ENCODE measurements around the gene CYP2S1. TPM values are rescaled to one million over a fixed set of nuclear protein-coding genes. Genes with fewer than 3 reads are reported as not detected.

Gene CYP2S1
- total and polyA plus RNA-seq, 5 donors, result 0.14 to 1.7 (median 1.2) TPM

- H3K27ac ChIP-seq (ENCODE audit: low read length), result no peak overlapping the region
- 89% methylated on average over 5 of the region's 5 CpGs for WGBS
- intact Hi-C loops (cut with DNase I), result no loop called here
- no peak for ATAC-seq
- H3K27me3 ChIP-seq (ENCODE audit: control insufficient read depth, insufficient read depth), result no peaks in the 10 kb centered on the region
- H3K4me1 ChIP-seq (ENCODE audit: control insufficient read depth, insufficient read depth, low read length), result no peaks in the 10 kb centered on the region
- H3K4me3 ChIP-seq (ENCODE audit: low read length), result no peak overlapping the region
- DNase-seq, result no peak
- H3K9me3 ChIP-seq (ENCODE audit: control insufficient read depth, low read length), result no peaks in the 10 kb centered on the region
Observed at GRCh38 chr19:41241859-41242258, 48.8 kb downstream of the CYP2S1 start.

GRCh38 chr19:41244117-41244516, 51.1 kb downstream of the CYP2S1 start:
- 84% methylated on average over 4 of the region's 4 CpGs for WGBS
- Histone ChIP-seq H3K27me3 (ENCODE audit: control insufficient read depth, insufficient read depth) (no peaks in the 10 kb centered on the region), H3K27ac (ENCODE audit: low read length) (no peak overlapping the region), H3K4me1 (ENCODE audit: control insufficient read depth, insufficient read depth, low read length) (no peaks in the 10 kb centered on the region), H3K9me3 (ENCODE audit: control insufficient read depth, low read length) (no peaks in the 10 kb centered on the region), H3K4me3 (ENCODE audit: low read length) (no peak overlapping the region)
- ATAC-seq (no peak), DNase-seq (no peak)
- intact Hi-C loops (cut with DNase I), result no loop called here

- no peak overlapping the region for H3K4me3 ChIP-seq (ENCODE audit: low read length)
- H3K4me1 ChIP-seq (ENCODE audit: control insufficient read depth, insufficient read depth, low read length), result no peaks in the 10 kb centered on the region
- no peaks in the 10 kb centered on the region for H3K9me3 ChIP-seq (ENCODE audit: control insufficient read depth, low read length)
- 78% methylated on average over 3 of the region's 3 CpGs for WGBS
- no peaks in the 10 kb centered on the region for H3K27me3 ChIP-seq (ENCODE audit: control insufficient read depth, insufficient read depth)
- no peak overlapping the region for H3K27ac ChIP-seq (ENCODE audit: low read length)
- ATAC-seq (no peak), DNase-seq (no peak)
- intact Hi-C loops (cut with DNase I), result no loop called here
Observed at GRCh38 chr19:41245843-41246242, 52.8 kb downstream of the CYP2S1 start.

- Histone ChIP-seq H3K4me1 (ENCODE audit: control insufficient read depth, insufficient read depth, low read length) (no peaks in the 10 kb centered on the region), H3K9me3 (ENCODE audit: control insufficient read depth, low read length) (no peaks in the 10 kb centered on the region), H3K27ac (ENCODE audit: low read length) (no peak overlapping the region), H3K27me3 (ENCODE audit: control insufficient read depth, insufficient read depth) (no peaks in the 10 kb centered on the region), H3K4me3 (ENCODE audit: low read length) (no peak overlapping the region)
- 88% methylated on average over 4 of the region's 4 CpGs for whole genome bisulfite sequencing
- no peak for ATAC-seq
- DNase-seq, result no peak
- intact Hi-C loops (cut with DNase I), result no loop called here
Observed at GRCh38 chr19:41248895-41249294, 55.9 kb downstream of the CYP2S1 start.

GRCh38 chr19:41249707-41250423, 56.8 kb downstream of the CYP2S1 start:
- DNase-seq, result no peak
- intact Hi-C loops (cut with DNase I), result no loop called here
- 87% methylated on average over 9 of the region's 9 CpGs for WGBS

GRCh38 chr19:41253660-41254059, 60.6 kb downstream of the CYP2S1 start:
- no peaks in the 10 kb centered on the region for H3K9me3 ChIP-seq (ENCODE audit: control insufficient read depth, low read length)
- ATAC-seq, result no peak
- 89% methylated on average over 6 of the region's 6 CpGs for WGBS
- intact Hi-C loops (cut with DNase I), result no loop called here
- H3K4me1 ChIP-seq (ENCODE audit: control insufficient read depth, insufficient read depth, low read length), result no peaks in the 10 kb centered on the region
- no peak overlapping the region for H3K27ac ChIP-seq (ENCODE audit: low read length)
- H3K4me3 ChIP-seq (ENCODE audit: low read length), result no peak overlapping the region
- no peak for DNase-seq
- H3K27me3 ChIP-seq (ENCODE audit: control insufficient read depth, insufficient read depth), result no peaks in the 10 kb centered on the region

More at GRCh38 chr19:41249707-41250423, 56.8 kb downstream of the CYP2S1 start:
- Histone ChIP-seq H3K27me3 (ENCODE audit: control insufficient read depth, insufficient read depth) (no peaks in the 10 kb centered on the region), H3K9me3 (ENCODE audit: control insufficient read depth, low read length) (no peaks in the 10 kb centered on the region), H3K4me3 (ENCODE audit: low read length) (no peak overlapping the region), H3K27ac (ENCODE audit: low read length) (no peak overlapping the region), H3K4me1 (ENCODE audit: control insufficient read depth, insufficient read depth, low read length) (no peaks in the 10 kb centered on the region)
- no peak for ATAC-seq

GRCh38 chr19:41255171-41255570, 62.2 kb downstream of the CYP2S1 start:
- H3K9me3 ChIP-seq (ENCODE audit: control insufficient read depth, low read length), result no peaks in the 10 kb centered on the region
- no peak overlapping the region for H3K27ac ChIP-seq (ENCODE audit: low read length)
- ATAC-seq (no peak), DNase-seq (no peak)
- H3K4me1 ChIP-seq (ENCODE audit: control insufficient read depth, insufficient read depth, low read length), result no peaks in the 10 kb centered on the region
- no peaks in the 10 kb centered on the region for H3K27me3 ChIP-seq (ENCODE audit: control insufficient read depth, insufficient read depth)
- H3K4me3 ChIP-seq (ENCODE audit: low read length), result no peak overlapping the region
- intact Hi-C loops (cut with DNase I), result loop anchor here in 1 of 4 donors (5.0 kb wide), 2 partner anchors 33 to 48 kb away; no protein-coding TSS in a partner anchor

Other genes with a start within 250 kb of the CYP2S1 start
- not detected for gene CYP2B6, start 201.9 kb upstream of the CYP2S1 start, total RNA-seq
- not detected for gene CYP2B6, start 201.9 kb upstream of the CYP2S1 start, polyA plus RNA-seq
- not detected for gene CYP2A13, start 104.8 kb upstream of the CYP2S1 start, total RNA-seq
- not detected for gene CYP2A13, start 104.8 kb upstream of the CYP2S1 start, polyA plus RNA-seq
- gene CYP2F1, start 78.8 kb upstream of the CYP2S1 start, total RNA-seq, result not detected
- gene CYP2F1, start 78.8 kb upstream of the CYP2S1 start, polyA plus RNA-seq, result not detected
- gene AXL, start 26.0 kb downstream of the CYP2S1 start, total RNA-seq, result 10 to 100 TPM; 30.2 to 43.6 (median 38.5) TPM
- 12.3 TPM for gene AXL, start 26.0 kb downstream of the CYP2S1 start, polyA plus RNA-seq
- 100 to 1,000 TPM; 134 to 152 (median 141) TPM for gene HNRNPUL1, start 71.2 kb downstream of the CYP2S1 start, total RNA-seq
- 89.4 TPM for gene HNRNPUL1, start 71.2 kb downstream of the CYP2S1 start, polyA plus RNA-seq
- gene CCDC97, start 117.0 kb downstream of the CYP2S1 start, total RNA-seq, result 10 to 100 TPM; 17.9 to 22.2 (median 18.9) TPM
- 12.2 TPM for gene CCDC97, start 117.0 kb downstream of the CYP2S1 start, polyA plus RNA-seq
- 10 to 100 TPM; 27.0 to 39.3 (median 33.3) TPM for gene TGFB1, start 160.7 kb downstream of the CYP2S1 start, total RNA-seq
- 23.9 TPM for gene TGFB1, start 160.7 kb downstream of the CYP2S1 start, polyA plus RNA-seq
- gene B9D2, start 170.9 kb downstream of the CYP2S1 start, total RNA-seq, result 1 to 10 TPM; 3.3 to 3.8 (median 3.5) TPM
- 5.1 TPM for gene B9D2, start 170.9 kb downstream of the CYP2S1 start, polyA plus RNA-seq
- gene TMEM91, start 183.3 kb downstream of the CYP2S1 start, total RNA-seq, result 1 to 10 TPM; 4.6 to 6.7 (median 5.8) TPM
- 8.5 TPM for gene TMEM91, start 183.3 kb downstream of the CYP2S1 start, polyA plus RNA-seq
- gene EXOSC5, start 204.1 kb downstream of the CYP2S1 start, total RNA-seq, result 10 to 100 TPM in 2 of 4 donors, 1 to 10 TPM in 2; 8.6 to 12.6 (median 10.8) TPM
- 12.2 TPM for gene EXOSC5, start 204.1 kb downstream of the CYP2S1 start, polyA plus RNA-seq
- 10 to 100 TPM; 21.0 to 36.1 (median 33.0) TPM for gene BCKDHA, start 204.6 kb downstream of the CYP2S1 start, total RNA-seq
- gene BCKDHA, start 204.6 kb downstream of the CYP2S1 start, polyA plus RNA-seq, result 50.4 TPM
- gene B3GNT8, start 234.2 kb downstream of the CYP2S1 start, total RNA-seq, result 1 to 10 TPM; 2.0 to 3.6 (median 3.1) TPM
- gene B3GNT8, start 234.2 kb downstream of the CYP2S1 start, polyA plus RNA-seq, result 3.4 TPM
- gene DMAC2, start 246.7 kb downstream of the CYP2S1 start, total RNA-seq, result 10 to 100 TPM; 52.6 to 86.8 (median 77.5) TPM
- 84.9 TPM for gene DMAC2, start 246.7 kb downstream of the CYP2S1 start, polyA plus RNA-seq
- not detected for gene ERICH4, start 249.9 kb downstream of the CYP2S1 start, total RNA-seq
- not detected for gene ERICH4, start 249.9 kb downstream of the CYP2S1 start, polyA plus RNA-seq